T47D (cell line): ENCODE measurements around the gene ADAM10.

ENCODE experiments used
- DNase-seq, 2 experiments: peaks; one replicate each; pipeline versions ENCODE4 v3.0.0 to v3.0.0-alpha.2; 2011 to 2012; ENCODE audit warnings: low read depth in 1 of 2, low spot score in 1 of 2
- JUND ChIP-seq: IDR thresholded peaks from 2 replicates; pipeline ENCODE4 v1.6.1; 2012; ENCODE audit warnings: low read depth
- in situ Hi-C: cut with HindIII; loops from 2 replicates; pipeline ENCODE4 v1.10.0; 2016; ENCODE audit warnings: low sequenced_read_pairs, low pct_unique_long_range_greater_than_20kb

The ADAM10 gene

GRCh38 chr15:58602823-58603222 is 146.7 kb downstream of the ADAM10 start:
- TF ChIP-seq JUND = no peak
- in situ Hi-C loops = no loop called here
- DNase-seq = no peak

GRCh38 chr15:58598829-58599210 is 150.7 kb downstream of the ADAM10 start:
- in situ Hi-C loops = no loop called here
- DNase-seq = no peak
- no peak for TF ChIP-seq JUND

GRCh38 chr15:58597943-58598828 is 151.3 kb downstream of the ADAM10 start:
- DNase-seq = no peak

GRCh38 chr15:58595516-58596263 is 153.8 kb downstream of the ADAM10 start:
- in situ Hi-C loops = no loop called here
- TF ChIP-seq JUND = no peak
- DNase-seq = no peak

More at GRCh38 chr15:58597943-58598828, 151.3 kb downstream of the ADAM10 start:
- TF ChIP-seq JUND = no peak
- in situ Hi-C loops = no loop called here

- in situ Hi-C loops = no loop called here
- no peak for TF ChIP-seq JUND
- DNase-seq = no peak
These were observed 154.6 kb downstream of the ADAM10 start for GRCh38 chr15:58594898-58595297.

GRCh38 chr15:58593870-58594269 is 155.6 kb downstream of the ADAM10 start:
- DNase-seq = no peak
- in situ Hi-C loops = no loop called here
- TF ChIP-seq JUND = no peak

GRCh38 chr15:58590926-58591325 is 158.6 kb downstream of the ADAM10 start:
- DNase-seq = no peak
- TF ChIP-seq JUND = no peak
- in situ Hi-C loops = no loop called here

GRCh38 chr15:58590236-58590635 is 159.3 kb downstream of the ADAM10 start:
- no peak for TF ChIP-seq JUND
- no peak for DNase-seq
- in situ Hi-C loops = no loop called here

- in situ Hi-C loops = no loop called here
- no peak for TF ChIP-seq JUND
- no peak for DNase-seq
These were observed 160.5 kb downstream of the ADAM10 start for GRCh38 chr15:58589047-58589446.

- TF ChIP-seq JUND = no peak
- in situ Hi-C loops = no loop called here
- DNase-seq = peak in 1 of 2 experiments; percentile 58
These were observed 161.4 kb downstream of the ADAM10 start for GRCh38 chr15:58588096-58588495.

GRCh38 chr15:58587486-58587885 is 162.0 kb downstream of the ADAM10 start:
- TF ChIP-seq JUND = no peak
- no peak for DNase-seq
- in situ Hi-C loops = no loop called here

- DNase-seq = no peak
- in situ Hi-C loops = no loop called here
- no peak for TF ChIP-seq JUND
These were observed 163.6 kb downstream of the ADAM10 start for GRCh38 chr15:58585693-58586443.
